GM19238 (cell line): Measurements from ENCODE around the gene AGXT.

Source experiments
- DNase-seq: peaks from one replicate; pipeline ENCODE4 v3.0.0; 2011; ENCODE audit warnings: low spot score; ENCODE audit not compliant: insufficient read length

Gene AGXT

GRCh38 chr2:240898108-240898730 is 29.6 kb downstream of the AGXT start:
- no peak for DNase-seq

- no peak for DNase-seq
These were observed 30.3 kb downstream of the AGXT start for GRCh38 chr2:240898731-240899467.

GRCh38 chr2:240899468-240899865 is 30.8 kb downstream of the AGXT start:
- DNase-seq = no peak

GRCh38 chr2:240900141-240900860 is 31.7 kb downstream of the AGXT start:
- no peak for DNase-seq

GRCh38 chr2:240901986-240902614 is 33.5 kb downstream of the AGXT start:
- no peak for DNase-seq

- no peak for DNase-seq
These were observed 34.0 kb downstream of the AGXT start for GRCh38 chr2:240902615-240903041.

- no peak for DNase-seq
These were observed 34.8 kb downstream of the AGXT start for GRCh38 chr2:240903191-240904060.

- DNase-seq = no peak
These were observed 35.9 kb downstream of the AGXT start for GRCh38 chr2:240904216-240905175.

GRCh38 chr2:240905176-240905781 is 36.7 kb downstream of the AGXT start:
- DNase-seq = no peak

- DNase-seq = no peak
These were observed 37.7 kb downstream of the AGXT start, which contains the start of gene CROCC2 for GRCh38 chr2:240906141-240906910. CROCC2 (plus strand) TSS chr2:240906336; CDS start chr2:240906514, 178 bp downstream.

GRCh38 chr2:240906911-240907590 is 38.4 kb downstream of the AGXT start:
- no peak for DNase-seq

GRCh38 chr2:240909216-240909974 is 40.8 kb downstream of the AGXT start:
- DNase-seq = no peak

- no peak for DNase-seq
These were observed 43.1 kb downstream of the AGXT start for GRCh38 chr2:240911641-240912265.

- no peak for DNase-seq
These were observed 44.5 kb downstream of the AGXT start for GRCh38 chr2:240912878-240913809.

- peak; percentile 64 for DNase-seq
These were observed 45.4 kb downstream of the AGXT start for GRCh38 chr2:240913810-240914644.
